Duodenal mucosa (tissue), 2 donors: ENCODE data around the gene VPS13C.

Source experiments
- H3K27ac ChIP-seq: one replicate; pipeline ENCODE4 v1.7.0; 2013; ENCODE audit warnings: low read depth, low read length
- H3K27me3 ChIP-seq, 2 donors: one replicate each; pipeline ENCODE4 v1.7.0; 2013; ENCODE audit warnings: low read length in 2 of 2, control low read depth in 1 of 2; ENCODE audit not compliant: insufficient read depth in 2 of 2, control insufficient read depth in 1 of 2
- H3K36me3 ChIP-seq, 2 donors: one replicate each; pipeline ENCODE4 v1.7.0; 2013; ENCODE audit warnings: low read length in 2 of 2, control low read depth in 1 of 2; ENCODE audit not compliant: insufficient read depth in 2 of 2, control insufficient read depth in 1 of 2
- H3K4me1 ChIP-seq, 2 donors: one replicate each; pipeline ENCODE4 v1.7.0; 2013; ENCODE audit warnings: low read length in 2 of 2, control low read depth in 1 of 2; ENCODE audit not compliant: insufficient read depth in 2 of 2, control insufficient read depth in 1 of 2
- H3K4me3 ChIP-seq, 2 donors: one replicate each; pipeline ENCODE4 v1.7.0; 2013; ENCODE audit warnings: low read length in 2 of 2, low read depth in 1 of 2
- H3K9ac ChIP-seq, 2 donors: one replicate each; pipeline ENCODE4 v1.7.0; 2013; ENCODE audit warnings: low read length in 2 of 2, low read depth in 1 of 2
- H3K9me3 ChIP-seq, 2 donors: one replicate each; pipeline ENCODE4 v1.7.0; 2013; ENCODE audit warnings: low read length in 2 of 2, control low read depth in 1 of 2; ENCODE audit not compliant: control insufficient read depth in 1 of 2

The VPS13C gene

GRCh38 chr15:61997786-61998185, 62.5 kb downstream of the VPS13C start:
- no peaks in the 10 kb centered on the region for H3K9me3 ChIP-seq
- H3K9ac ChIP-seq, result no peak overlapping the region
- H3K27ac ChIP-seq, result no peak overlapping the region
- H3K36me3 ChIP-seq, result peaks cover 9 to 17% of the 10 kb centered on the region in 2 donors
- no peaks in the 10 kb centered on the region for H3K27me3 ChIP-seq
- no peaks in the 10 kb centered on the region for H3K4me1 ChIP-seq
- no peak overlapping the region for H3K4me3 ChIP-seq

- Histone ChIP-seq H3K4me1 (no peaks in the 10 kb centered on the region), H3K36me3 (peaks cover 13 to 17% of the 10 kb centered on the region in 2 donors), H3K4me3 (no peak overlapping the region), H3K27ac (no peak overlapping the region), H3K9me3 (no peaks in the 10 kb centered on the region), H3K27me3 (no peaks in the 10 kb centered on the region), H3K9ac (no peak overlapping the region)
Observed at GRCh38 chr15:61996056-61996635, 64.1 kb downstream of the VPS13C start.

- Histone ChIP-seq H3K27me3 (no peaks in the 10 kb centered on the region), H3K4me1 (no peaks in the 10 kb centered on the region), H3K9ac (no peak overlapping the region), H3K36me3 (peaks cover 19 to 30% of the 10 kb centered on the region in 2 donors), H3K9me3 (no peaks in the 10 kb centered on the region), H3K27ac (no peak overlapping the region), H3K4me3 (no peak overlapping the region)
Observed at GRCh38 chr15:61994216-61994615, 66.0 kb downstream of the VPS13C start.

GRCh38 chr15:61992518-61992917, 67.7 kb downstream of the VPS13C start:
- no peaks in the 10 kb centered on the region for H3K4me1 ChIP-seq
- H3K27ac ChIP-seq, result no peak overlapping the region
- H3K4me3 ChIP-seq, result no peak overlapping the region
- no peak overlapping the region for H3K9ac ChIP-seq
- peaks cover 19 to 27% of the 10 kb centered on the region in 2 donors for H3K36me3 ChIP-seq
- H3K9me3 ChIP-seq, result no peaks in the 10 kb centered on the region
- H3K27me3 ChIP-seq, result no peaks in the 10 kb centered on the region

- no peak overlapping the region for H3K9ac ChIP-seq
- no peaks in the 10 kb centered on the region for H3K4me1 ChIP-seq
- H3K9me3 ChIP-seq, result no peaks in the 10 kb centered on the region
- no peaks in the 10 kb centered on the region for H3K27me3 ChIP-seq
- peaks cover 12 to 20% of the 10 kb centered on the region in 2 donors for H3K36me3 ChIP-seq
- no peak overlapping the region for H3K27ac ChIP-seq
- no peak overlapping the region for H3K4me3 ChIP-seq
Observed at GRCh38 chr15:61989667-61990066, 70.6 kb downstream of the VPS13C start.

GRCh38 chr15:61987824-61988223, 72.4 kb downstream of the VPS13C start:
- H3K9me3 ChIP-seq, result no peaks in the 10 kb centered on the region
- no peak overlapping the region for H3K9ac ChIP-seq
- H3K27ac ChIP-seq, result no peak overlapping the region
- H3K36me3 ChIP-seq, result peaks cover 13 to 26% of the 10 kb centered on the region in 2 donors
- H3K4me3 ChIP-seq, result no peak overlapping the region
- H3K4me1 ChIP-seq, result no peaks in the 10 kb centered on the region
- H3K27me3 ChIP-seq, result no peaks in the 10 kb centered on the region

- Histone ChIP-seq H3K36me3 (peaks cover 11 to 43% of the 10 kb centered on the region in 2 donors), H3K27ac (no peak overlapping the region), H3K9me3 (no peaks in the 10 kb centered on the region), H3K27me3 (no peaks in the 10 kb centered on the region), H3K4me3 (no peak overlapping the region), H3K4me1 (no peaks in the 10 kb centered on the region), H3K9ac (no peak overlapping the region)
Observed at GRCh38 chr15:61983081-61983480, 77.2 kb downstream of the VPS13C start.

- H3K4me3 ChIP-seq, result no peak overlapping the region
- no peak overlapping the region for H3K9ac ChIP-seq
- no peak overlapping the region for H3K27ac ChIP-seq
- no peaks in the 10 kb centered on the region for H3K9me3 ChIP-seq
- no peaks in the 10 kb centered on the region for H3K27me3 ChIP-seq
- peaks cover 14 to 45% of the 10 kb centered on the region in 2 donors for H3K36me3 ChIP-seq
- no peaks in the 10 kb centered on the region for H3K4me1 ChIP-seq
Observed at GRCh38 chr15:61978225-61978624, 82.0 kb downstream of the VPS13C start.

GRCh38 chr15:61974759-61975158, 85.5 kb downstream of the VPS13C start:
- no peak overlapping the region for H3K4me3 ChIP-seq
- H3K9me3 ChIP-seq, result no peaks in the 10 kb centered on the region
- H3K4me1 ChIP-seq, result no peaks in the 10 kb centered on the region
- H3K9ac ChIP-seq, result no peak overlapping the region
- peaks cover 16 to 61% of the 10 kb centered on the region in 2 donors for H3K36me3 ChIP-seq
- H3K27ac ChIP-seq, result no peak overlapping the region
- no peaks in the 10 kb centered on the region for H3K27me3 ChIP-seq

GRCh38 chr15:61974118-61974517, 86.1 kb downstream of the VPS13C start:
- Histone ChIP-seq H3K36me3 (peaks cover 16 to 55% of the 10 kb centered on the region in 2 donors), H3K4me1 (no peaks in the 10 kb centered on the region), H3K27ac (no peak overlapping the region), H3K27me3 (no peaks in the 10 kb centered on the region), H3K9me3 (no peaks in the 10 kb centered on the region), H3K9ac (no peak overlapping the region), H3K4me3 (no peak overlapping the region)

- no peaks in the 10 kb centered on the region for H3K9me3 ChIP-seq
- H3K36me3 ChIP-seq, result peaks cover 10 to 28% of the 10 kb centered on the region in 2 donors
- H3K4me1 ChIP-seq, result no peaks in the 10 kb centered on the region
- H3K9ac ChIP-seq, result no peak overlapping the region
- H3K4me3 ChIP-seq, result no peak overlapping the region
- H3K27me3 ChIP-seq, result no peaks in the 10 kb centered on the region
- no peak overlapping the region for H3K27ac ChIP-seq
Observed at GRCh38 chr15:61951949-61952348, 108.3 kb downstream of the VPS13C start.
